Neutrophil (primary cell): ENCODE data around the gene TXLNG.

Experiments used
- H3K27ac ChIP-seq: fragments of 200-600 bp; sonication (generic); 2 replicates; pipeline ENCODE4 v1.5.1; 2016; ENCODE audit warnings: mild to moderate bottlenecking, moderate library complexity
- H3K27me3 ChIP-seq: fragments of 200-600 bp; sonication (generic); 2 replicates; pipeline ENCODE4 v1.6.0; 2016; ENCODE audit warnings: mild to moderate bottlenecking
- H3K36me3 ChIP-seq: fragments of 200-600 bp; sonication (generic); 2 replicates; pipeline ENCODE4 v1.5.1; 2017
- H3K4me1 ChIP-seq, 2 experiments: fragments of 200-600 bp in 1 of 2; sonication (generic) in 1 of 2; 1 replicate in 1 of 2; 2 replicates in 1 of 2; pipeline versions ENCODE4 v1.5.1 to v1.6.1; 2013 to 2016; ENCODE audit warnings: low read depth in 1 of 2, low read length in 1 of 2, mild to moderate bottlenecking in 1 of 2, moderate library complexity in 1 of 2; ENCODE audit not compliant: control insufficient read depth in 1 of 2, insufficient read depth in 1 of 2
- H3K4me3 ChIP-seq, 2 experiments: fragments of 200-600 bp in 1 of 2; sonication (generic) in 1 of 2; 1 replicate in 1 of 2; 2 replicates in 1 of 2; pipeline ENCODE4 v1.5.1; 2013 to 2016; ENCODE audit warnings: low read depth in 1 of 2, low read length in 1 of 2, mild to moderate bottlenecking in 1 of 2, moderate library complexity in 1 of 2
- H3K9me3 ChIP-seq: fragments of 200-600 bp; sonication (generic); 2 replicates; pipeline ENCODE4 v1.5.1; 2016
- TF ChIP-seq, protein P1 (sequence below): fragments of 200-600 bp; sonication (generic); IDR thresholded peaks from 2 replicates; pipeline ENCODE4 v1.5.1; 2016; ENCODE audit warnings: antibody characterized with exemption

TXLNG gene

GRCh38 chrX:16892504-16893362, 106.5 kb downstream of the TXLNG start:
- no peak overlapping the region for H3K27ac ChIP-seq
- no peak overlapping the region for H3K4me3 ChIP-seq
- H3K27me3 ChIP-seq = no peaks in the 10 kb centered on the region
- no peaks in the 10 kb centered on the region for H3K36me3 ChIP-seq
- no peaks in the 10 kb centered on the region for H3K9me3 ChIP-seq
- no peaks in the 10 kb centered on the region for H3K4me1 ChIP-seq
- TF ChIP-seq, protein P1, sequence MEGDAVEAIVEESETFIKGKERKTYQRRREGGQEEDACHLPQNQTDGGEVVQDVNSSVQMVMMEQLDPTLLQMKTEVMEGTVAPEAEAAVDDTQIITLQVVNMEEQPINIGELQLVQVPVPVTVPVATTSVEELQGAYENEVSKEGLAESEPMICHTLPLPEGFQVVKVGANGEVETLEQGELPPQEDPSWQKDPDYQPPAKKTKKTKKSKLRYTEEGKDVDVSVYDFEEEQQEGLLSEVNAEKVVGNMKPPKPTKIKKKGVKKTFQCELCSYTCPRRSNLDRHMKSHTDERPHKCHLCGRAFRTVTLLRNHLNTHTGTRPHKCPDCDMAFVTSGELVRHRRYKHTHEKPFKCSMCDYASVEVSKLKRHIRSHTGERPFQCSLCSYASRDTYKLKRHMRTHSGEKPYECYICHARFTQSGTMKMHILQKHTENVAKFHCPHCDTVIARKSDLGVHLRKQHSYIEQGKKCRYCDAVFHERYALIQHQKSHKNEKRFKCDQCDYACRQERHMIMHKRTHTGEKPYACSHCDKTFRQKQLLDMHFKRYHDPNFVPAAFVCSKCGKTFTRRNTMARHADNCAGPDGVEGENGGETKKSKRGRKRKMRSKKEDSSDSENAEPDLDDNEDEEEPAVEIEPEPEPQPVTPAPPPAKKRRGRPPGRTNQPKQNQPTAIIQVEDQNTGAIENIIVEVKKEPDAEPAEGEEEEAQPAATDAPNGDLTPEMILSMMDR = peak; percentile 72
